Karpas-422 (cell line): Measurements from ENCODE around the gene KCNQ5. TPM values are rescaled to one million over a fixed set of nuclear protein-coding genes. Genes with fewer than 3 reads are reported as not detected.

Experiments used
- DNase-seq: peaks from one replicate; pipeline ENCODE4 v3.0.0-alpha.2; 2015
- H2AFZ ChIP-seq: fragments of 200-600 bp; sonication (generic); 2 replicates; pipeline ENCODE4 v1.6.1; 2014; ENCODE audit warnings: antibody characterized with exemption, low read length, mixed read lengths
- H3K27ac ChIP-seq: fragments of 200-600 bp; sonication (generic); 2 replicates; pipeline ENCODE4 v1.5.1; 2014; ENCODE audit warnings: mild to moderate bottlenecking, low read length, moderate library complexity
- H3K27me3 ChIP-seq: fragments of 200-600 bp; sonication (generic); 2 replicates; pipeline ENCODE4 v1.6.1; 2014; ENCODE audit warnings: low read length, mixed read lengths
- H3K36me3 ChIP-seq: fragments of 200-600 bp; sonication (generic); 2 replicates; pipeline ENCODE4 v1.6.1; 2014; ENCODE audit warnings: low read length, mixed read lengths; ENCODE audit not compliant: insufficient read depth
- H3K4me1 ChIP-seq: fragments of 200-600 bp; sonication (generic); 2 replicates; pipeline ENCODE4 v1.6.1; 2014; ENCODE audit warnings: mild to moderate bottlenecking, low read length, mixed read lengths
- H3K4me2 ChIP-seq: fragments of 200-600 bp; sonication (generic); 2 replicates; pipeline ENCODE4 v1.6.1; 2014; ENCODE audit warnings: low read length, low read depth, mild to moderate bottlenecking; ENCODE audit not compliant: poor library complexity, severe bottlenecking
- H3K4me3 ChIP-seq: fragments of 200-600 bp; sonication (generic); 2 replicates; pipeline ENCODE4 v1.5.1; 2014; ENCODE audit warnings: mild to moderate bottlenecking, antibody characterized with exemption, low read length, mixed read lengths
- H3K79me2 ChIP-seq: fragments of 200-600 bp; sonication (generic); 2 replicates; pipeline ENCODE4 v1.6.1; 2014; ENCODE audit warnings: mild to moderate bottlenecking, low read length, mixed read lengths
- H3K9ac ChIP-seq: fragments of 200-600 bp; sonication (generic); 2 replicates; pipeline ENCODE4 v1.6.0; 2014; ENCODE audit warnings: low read length
- H3K9me2 ChIP-seq: fragments of 200-600 bp; sonication (generic), shearing (Covaris generic); replicated peaks from 2 replicates; pipeline ENCODE4 v1.6.0; 2014; ENCODE audit warnings: mild to moderate bottlenecking, low read length, moderate library complexity; ENCODE audit not compliant: insufficient read depth
- H3K9me3 ChIP-seq: fragments of 300-700, 200-600 bp; sonication (generic); 2 replicates; pipeline ENCODE4 v1.6.1; 2014; ENCODE audit warnings: low read length, mixed read lengths
- H4K20me1 ChIP-seq: fragments of 200-600 bp; sonication (generic); 2 replicates; pipeline ENCODE4 v1.6.1; 2014; ENCODE audit warnings: mild to moderate bottlenecking, antibody characterized with exemption, low read length, low read depth; ENCODE audit not compliant: insufficient read depth
- total RNA-seq: library from RNA; depleted of rRNA; stranded (reverse); fragments of >200 nt; shearing (Covaris generic); gene quantifications from 2 replicates; pipeline ENCODE4 v1.2.3, GENCODE V29; 2014; ENCODE audit warnings: low replicate concordance

The KCNQ5 gene
- total RNA-seq, 1 experiment from 2014 or later: 50.5 TPM

- no peaks in the 10 kb centered on the region for H3K79me2 ChIP-seq
- no peaks in the 10 kb centered on the region for H3K9me3 ChIP-seq
- no peaks in the 10 kb centered on the region for H4K20me1 ChIP-seq
- no peak overlapping the region for H2AFZ ChIP-seq
- no peaks in the 10 kb centered on the region for H3K27me3 ChIP-seq
- no peak overlapping the region for H3K4me2 ChIP-seq
- DNase-seq: no peak
- 0 out of 2 replicates have a peak, but pooled peaks cover 2% of the 10 kb centered on the region for H3K36me3 ChIP-seq
- H3K9ac ChIP-seq: no peak overlapping the region
- H3K4me3 ChIP-seq: no peak overlapping the region
- no peaks in the 10 kb centered on the region for H3K4me1 ChIP-seq
- H3K9me2 ChIP-seq: no peaks in the 10 kb centered on the region
- H3K27ac ChIP-seq: no peak overlapping the region
Measured at GRCh38 chr6:73108949-73109348, 487.1 kb downstream of the KCNQ5 start.

GRCh38 chr6:73109659-73110058 lies 487.8 kb downstream of the KCNQ5 start:
- Histone ChIP-seq H3K4me3 (no peak overlapping the region), H4K20me1 (no peaks in the 10 kb centered on the region), H3K27me3 (no peaks in the 10 kb centered on the region), H3K9me3 (no peaks in the 10 kb centered on the region), H3K27ac (no peak overlapping the region), H3K9me2 (no peaks in the 10 kb centered on the region), H3K36me3 (0 out of 2 replicates have a peak, but pooled peaks cover 2% of the 10 kb centered on the region), H3K9ac (no peak overlapping the region), H2AFZ (no peak overlapping the region), H3K79me2 (no peaks in the 10 kb centered on the region), H3K4me2 (no peak overlapping the region), H3K4me1 (no peaks in the 10 kb centered on the region)
- no peak for DNase-seq

- Histone ChIP-seq H3K4me3 (no peak overlapping the region), H3K79me2 (peaks cover 2% of the 10 kb centered on the region; the same call in 1 of the 2 replicates), H3K27me3 (no peaks in the 10 kb centered on the region), H3K4me2 (no peak overlapping the region), H3K9ac (no peak overlapping the region), H3K36me3 (0 out of 2 replicates have a peak, but pooled peaks cover 2% of the 10 kb centered on the region), H3K4me1 (no peaks in the 10 kb centered on the region), H2AFZ (no peak overlapping the region), H3K27ac (no peak overlapping the region), H4K20me1 (no peaks in the 10 kb centered on the region), H3K9me3 (no peaks in the 10 kb centered on the region), H3K9me2 (no peaks in the 10 kb centered on the region)
- no peak for DNase-seq
Measured at GRCh38 chr6:73116330-73116729, 494.5 kb downstream of the KCNQ5 start.

GRCh38 chr6:73121421-73121993 lies 499.6 kb downstream of the KCNQ5 start:
- H3K9ac ChIP-seq: no peak overlapping the region
- peaks cover 10% of the 10 kb centered on the region; the same call in 1 of the 2 replicates for H3K36me3 ChIP-seq
- no peak for DNase-seq
- no peak overlapping the region for H3K4me2 ChIP-seq
- no peaks in the 10 kb centered on the region for H3K27me3 ChIP-seq
- H3K4me1 ChIP-seq: no peaks in the 10 kb centered on the region
- no peaks in the 10 kb centered on the region for H4K20me1 ChIP-seq
- H2AFZ ChIP-seq: no peak overlapping the region
- H3K9me2 ChIP-seq: no peaks in the 10 kb centered on the region
- no peaks in the 10 kb centered on the region for H3K9me3 ChIP-seq
- H3K27ac ChIP-seq: no peak overlapping the region
- no peaks in the 10 kb centered on the region for H3K79me2 ChIP-seq
- H3K4me3 ChIP-seq: no peak overlapping the region

GRCh38 chr6:73123632-73124329 lies 501.9 kb downstream of the KCNQ5 start:
- Histone ChIP-seq H3K79me2 (no peaks in the 10 kb centered on the region), H3K9me3 (no peaks in the 10 kb centered on the region), H3K27ac (no peak overlapping the region), H2AFZ (no peak overlapping the region), H3K4me2 (no peak overlapping the region), H3K36me3 (peaks cover 10% of the 10 kb centered on the region; the same call in 1 of the 2 replicates), H3K27me3 (no peaks in the 10 kb centered on the region), H3K9me2 (no peaks in the 10 kb centered on the region), H3K9ac (no peak overlapping the region), H4K20me1 (no peaks in the 10 kb centered on the region), H3K4me3 (no peak overlapping the region), H3K4me1 (peaks cover 2% of the 10 kb centered on the region)
- DNase-seq: no peak

GRCh38 chr6:73129653-73130443 lies 508.0 kb downstream of the KCNQ5 start:
- peak overlapping the region; percentile 48 for H3K9ac ChIP-seq
- no peaks in the 10 kb centered on the region; the same call in 1 of the 2 replicates for H3K79me2 ChIP-seq
- peaks cover 3% of the 10 kb centered on the region; the same call in 1 of the 2 replicates for H3K36me3 ChIP-seq
- peaks cover 54% of the 10 kb centered on the region for H3K4me1 ChIP-seq
- peak overlapping the region; percentile 29; the same call in 1 of the 2 replicates for H3K27ac ChIP-seq
- DNase-seq: peak; percentile 94
- H3K9me2 ChIP-seq: no peaks in the 10 kb centered on the region
- peak overlapping the region; percentile 73; the same call in 1 of the 2 replicates for H2AFZ ChIP-seq
- H3K4me2 ChIP-seq: peak overlapping the region; percentile 65
- no peaks in the 10 kb centered on the region for H3K9me3 ChIP-seq
- H3K4me3 ChIP-seq: peak overlapping the region; percentile 66
- no peaks in the 10 kb centered on the region for H4K20me1 ChIP-seq
- H3K27me3 ChIP-seq: no peaks in the 10 kb centered on the region

- Histone ChIP-seq H3K36me3 (peaks cover 3% of the 10 kb centered on the region), H4K20me1 (no peaks in the 10 kb centered on the region), H3K4me2 (no peak overlapping the region), H3K9ac (no peak overlapping the region), H3K4me1 (peaks cover 54% of the 10 kb centered on the region), H3K9me3 (no peaks in the 10 kb centered on the region), H3K79me2 (no peaks in the 10 kb centered on the region; the same call in 1 of the 2 replicates), H3K27ac (no peak overlapping the region), H3K9me2 (no peaks in the 10 kb centered on the region), H3K4me3 (no peak overlapping the region), H3K27me3 (no peaks in the 10 kb centered on the region), H2AFZ (no peak overlapping the region)
- no peak for DNase-seq
Measured at GRCh38 chr6:73131706-73132105, 509.8 kb downstream of the KCNQ5 start.

- no peak overlapping the region for H2AFZ ChIP-seq
- no peaks in the 10 kb centered on the region for H3K9me2 ChIP-seq
- H3K9me3 ChIP-seq: no peaks in the 10 kb centered on the region
- peaks cover 43% of the 10 kb centered on the region for H3K4me1 ChIP-seq
- H3K36me3 ChIP-seq: peaks cover 3% of the 10 kb centered on the region
- H3K4me2 ChIP-seq: no peak overlapping the region
- no peak overlapping the region for H3K27ac ChIP-seq
- no peaks in the 10 kb centered on the region; the same call in 1 of the 2 replicates for H3K79me2 ChIP-seq
- no peak overlapping the region for H3K9ac ChIP-seq
- DNase-seq: peak; percentile 89
- H3K4me3 ChIP-seq: no peak overlapping the region
- no peaks in the 10 kb centered on the region for H4K20me1 ChIP-seq
- H3K27me3 ChIP-seq: no peaks in the 10 kb centered on the region
Measured at GRCh38 chr6:73134588-73134987, 512.7 kb downstream of the KCNQ5 start.
